Measurements from ENCODE around the gene NTRK2. TPM values are rescaled to one million over a fixed set of nuclear protein-coding genes. Genes with fewer than 3 reads are reported as not detected.

NTRK2 gene
- total RNA-seq, 2 experiments from 2014 or later = 0.06 TPM; not detected in 1

DNA sequence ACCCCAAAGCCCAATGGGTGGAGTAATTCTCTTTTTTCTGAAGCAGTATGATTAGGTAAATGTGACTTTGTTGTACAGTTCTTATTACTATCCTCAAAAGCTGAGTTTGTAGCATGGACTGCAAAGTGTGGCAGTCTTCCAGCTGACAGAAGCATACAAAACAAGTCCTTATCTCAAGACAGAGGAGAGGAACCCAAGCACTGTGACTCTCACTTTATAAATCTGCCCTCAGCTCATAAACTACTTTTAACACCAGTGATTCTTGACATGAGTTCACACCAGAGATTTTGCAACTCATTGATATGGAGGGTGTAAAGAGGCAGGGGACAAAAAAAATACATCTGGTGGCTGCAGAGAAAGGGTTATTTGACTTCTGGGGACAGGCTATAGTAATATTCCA, 251.6 kb downstream of the NTRK2 start:
- Histone ChIP-seq H3K4me1 (ENCODE audit: insufficient read depth, low read length, poor library complexity, severe bottlenecking) (no peaks in the 10 kb centered on the region), H3K27ac (ENCODE audit: low read depth, low read length, poor library complexity, severe bottlenecking) (no peak overlapping the region), H3K9me3 (ENCODE audit: low read length) (no peaks in the 10 kb centered on the region), H3K9me2 (ENCODE audit: insufficient read depth, low read length) (no peaks in the 10 kb centered on the region), H3K4me3 (ENCODE audit: low read depth, low read length, poor library complexity, severe bottlenecking) (no peak overlapping the region), H3K4me2 (ENCODE audit: low read length) (no peak overlapping the region), H2AFZ (ENCODE audit: low read length) (no peak overlapping the region), H3K79me2 (ENCODE audit: insufficient read depth, low read depth, low read length) (no peaks in the 10 kb centered on the region), H4K20me1 (ENCODE audit: insufficient read depth, low read length) (no peaks in the 10 kb centered on the region), H3K36me3 (ENCODE audit: insufficient read depth, low read length) (no peaks in the 10 kb centered on the region)
- BruUV-seq (replicated peaks) = no TSS peak
- no peak for TF ChIP-seq EZH2phosphoT487 (IDR thresholded peaks at IDR 0.05; ENCODE audit: borderline replicate concordance, low read depth, low read length)
- TF ChIP-seq, protein P1, sequence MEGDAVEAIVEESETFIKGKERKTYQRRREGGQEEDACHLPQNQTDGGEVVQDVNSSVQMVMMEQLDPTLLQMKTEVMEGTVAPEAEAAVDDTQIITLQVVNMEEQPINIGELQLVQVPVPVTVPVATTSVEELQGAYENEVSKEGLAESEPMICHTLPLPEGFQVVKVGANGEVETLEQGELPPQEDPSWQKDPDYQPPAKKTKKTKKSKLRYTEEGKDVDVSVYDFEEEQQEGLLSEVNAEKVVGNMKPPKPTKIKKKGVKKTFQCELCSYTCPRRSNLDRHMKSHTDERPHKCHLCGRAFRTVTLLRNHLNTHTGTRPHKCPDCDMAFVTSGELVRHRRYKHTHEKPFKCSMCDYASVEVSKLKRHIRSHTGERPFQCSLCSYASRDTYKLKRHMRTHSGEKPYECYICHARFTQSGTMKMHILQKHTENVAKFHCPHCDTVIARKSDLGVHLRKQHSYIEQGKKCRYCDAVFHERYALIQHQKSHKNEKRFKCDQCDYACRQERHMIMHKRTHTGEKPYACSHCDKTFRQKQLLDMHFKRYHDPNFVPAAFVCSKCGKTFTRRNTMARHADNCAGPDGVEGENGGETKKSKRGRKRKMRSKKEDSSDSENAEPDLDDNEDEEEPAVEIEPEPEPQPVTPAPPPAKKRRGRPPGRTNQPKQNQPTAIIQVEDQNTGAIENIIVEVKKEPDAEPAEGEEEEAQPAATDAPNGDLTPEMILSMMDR (conservative IDR thresholded peaks at IDR 0.05; ENCODE audit: low read length) = no peak
- POLR2A ChIA-PET = no interaction called here
- DNase-seq (ENCODE audit: low spot score) = no peak
- intact Hi-C loops (cut with micrococcal nuclease; ENCODE audit: unreplicated experiment) = no loop called here
- CTCF ChIA-PET (ENCODE audit: unreplicated experiment) = no interaction called here

DNA sequence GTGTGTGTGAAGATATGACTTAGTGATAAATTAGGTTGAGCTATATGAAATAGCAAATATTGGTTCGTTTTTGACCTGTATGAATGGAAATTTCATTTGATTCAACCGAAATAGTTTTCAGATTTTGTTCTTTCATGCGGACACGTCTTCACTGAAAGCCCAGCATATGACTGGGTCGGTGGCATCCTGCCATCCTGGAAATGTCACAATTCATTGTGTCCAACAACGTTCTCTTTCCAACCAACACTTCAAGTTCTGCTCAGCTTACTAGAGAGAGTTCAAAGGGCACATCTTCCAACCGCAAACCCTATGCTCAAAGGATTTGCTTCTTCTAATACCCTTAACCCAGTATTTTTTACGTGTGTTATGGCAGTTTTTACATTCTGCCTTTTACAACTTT, 252.5 kb downstream of the NTRK2 start:
- ChIA-PET POLR2A (no interaction called here), CTCF (ENCODE audit: unreplicated experiment) (no interaction called here)
- TF ChIP-seq, protein P1 (conservative IDR thresholded peaks at IDR 0.05; ENCODE audit: low read length) = no peak
- no peak for TF ChIP-seq EZH2phosphoT487 (IDR thresholded peaks at IDR 0.05; ENCODE audit: borderline replicate concordance, low read depth, low read length)
- Histone ChIP-seq H4K20me1 (ENCODE audit: insufficient read depth, low read length) (no peaks in the 10 kb centered on the region), H3K4me1 (ENCODE audit: insufficient read depth, low read length, poor library complexity, severe bottlenecking) (no peaks in the 10 kb centered on the region), H3K9me3 (ENCODE audit: low read length) (no peaks in the 10 kb centered on the region), H3K36me3 (ENCODE audit: insufficient read depth, low read length) (no peaks in the 10 kb centered on the region), H2AFZ (ENCODE audit: low read length) (no peak overlapping the region), H3K27ac (ENCODE audit: low read depth, low read length, poor library complexity, severe bottlenecking) (no peak overlapping the region), H3K4me3 (ENCODE audit: low read depth, low read length, poor library complexity, severe bottlenecking) (no peak overlapping the region), H3K4me2 (ENCODE audit: low read length) (no peak overlapping the region), H3K9me2 (ENCODE audit: insufficient read depth, low read length) (no peaks in the 10 kb centered on the region), H3K79me2 (ENCODE audit: insufficient read depth, low read depth, low read length) (no peaks in the 10 kb centered on the region)
- intact Hi-C loops (cut with micrococcal nuclease; ENCODE audit: unreplicated experiment) = no loop called here
- BruUV-seq (replicated peaks) = no TSS peak
- DNase-seq (ENCODE audit: low spot score) = no peak

DNA sequence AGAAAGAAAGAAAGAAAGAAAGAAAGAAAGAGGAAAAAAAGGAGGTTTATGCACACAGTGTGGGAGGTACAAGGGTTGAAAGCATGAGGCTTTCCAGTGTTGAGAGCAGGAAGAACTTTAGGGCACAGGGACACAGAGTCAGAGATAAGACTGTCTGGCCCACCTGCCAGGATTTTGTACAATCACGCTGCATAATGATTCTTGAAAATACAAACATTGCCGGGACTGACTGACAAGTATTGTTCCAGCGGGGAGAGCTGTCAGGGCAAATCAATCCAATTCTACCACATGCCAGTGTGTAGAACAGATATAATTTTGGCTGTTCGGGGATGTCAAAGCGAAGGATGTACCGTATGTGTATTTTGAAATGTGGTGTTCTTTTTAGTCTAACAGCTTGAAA, 254.7 kb downstream of the NTRK2 start:
- Histone ChIP-seq H2AFZ (ENCODE audit: low read length) (no peak overlapping the region), H3K4me3 (ENCODE audit: low read depth, low read length, poor library complexity, severe bottlenecking) (no peak overlapping the region), H3K4me2 (ENCODE audit: low read length) (no peak overlapping the region), H3K36me3 (ENCODE audit: insufficient read depth, low read length) (no peaks in the 10 kb centered on the region), H3K9me3 (ENCODE audit: low read length) (no peaks in the 10 kb centered on the region), H4K20me1 (ENCODE audit: insufficient read depth, low read length) (no peaks in the 10 kb centered on the region), H3K4me1 (ENCODE audit: insufficient read depth, low read length, poor library complexity, severe bottlenecking) (no peaks in the 10 kb centered on the region), H3K79me2 (ENCODE audit: insufficient read depth, low read depth, low read length) (no peaks in the 10 kb centered on the region), H3K9me2 (ENCODE audit: insufficient read depth, low read length) (no peaks in the 10 kb centered on the region), H3K27ac (ENCODE audit: low read depth, low read length, poor library complexity, severe bottlenecking) (no peak overlapping the region)
- CTCF ChIA-PET (ENCODE audit: unreplicated experiment) = no interaction called here
- DNase-seq (ENCODE audit: low spot score) = no peak
- POLR2A ChIA-PET = no interaction called here
- intact Hi-C loops (cut with micrococcal nuclease; ENCODE audit: unreplicated experiment) = no loop called here
- no TSS peak for BruUV-seq (replicated peaks)
- no peak for TF ChIP-seq EZH2phosphoT487 (IDR thresholded peaks at IDR 0.05; ENCODE audit: borderline replicate concordance, low read depth, low read length)
- TF ChIP-seq, protein P1 (conservative IDR thresholded peaks at IDR 0.05; ENCODE audit: low read length) = no peak

Measured in OCI-LY7 (cell line).